GM12878 (cell line): ENCODE measurements around the gene CDSN. TPM values are rescaled to one million over a fixed set of nuclear protein-coding genes. Genes with fewer than 3 reads are reported as not detected.

ENCODE experiments used
- ATAC-seq: fragments of 200-7000 bp; cut with Tn5 transposase; 3 replicates; pipeline ENCODE4 v1.9.1; 2020; ENCODE audit warnings: mild to moderate bottlenecking, moderate library complexity
- BruUV-seq: library from RNA; stranded (reverse); fragments of 400-500 nt; replicated peaks from 2 replicates; lab custom pipeline; 2021; lab: Mats Ljungman, UMichigan
- CTCF ChIA-PET: fragments of 300-600 bp; sonication (Branson Sonifier 250); formaldehyde crosslinking; extraction: SDS; loops from one replicate; lab custom pipeline; 2021; ENCODE audit warnings: inconsistent platforms; lab: Yijun Ruan, JAX
- POLR2A ChIA-PET: fragments of 350-600 bp; formaldehyde crosslinking; extraction: SDS; loops from one replicate; lab custom pipeline; 2021; ENCODE audit warnings: inconsistent platforms; lab: Charles Lee
- RAD21 ChIA-PET: fragments of 300-600 bp; sonication (Branson Sonifier 250); formaldehyde crosslinking; loops from one replicate; lab custom pipeline; 2023; ENCODE audit warnings: antibody characterized with exemption; ENCODE audit not compliant: unreplicated experiment; lab: Charles Lee
- SMC1A ChIA-PET: fragments of 300-600 bp; sonication (Branson Sonifier 250); formaldehyde crosslinking; loops from one replicate; lab custom pipeline; 2023; ENCODE audit not compliant: unreplicated experiment, uncharacterized antibody; lab: Charles Lee
- DNase-seq: peaks from one replicate; pipeline ENCODE4 v3.0.0-alpha.2; 2011; ENCODE audit warnings: low read depth, low spot score
- FAIRE-seq: peaks from 3 replicates; lab custom pipeline; 2011; peaks lifted over from hg19 to GRCh38; lab: Jason Lieb, UNC
- H2AFZ ChIP-seq: 2 replicates; pipeline ENCODE4 v1.6.0; 2011; ENCODE audit warnings: low read depth, low read length, control low read depth; ENCODE audit not compliant: control insufficient read depth
- H3K27ac ChIP-seq: 2 replicates; pipeline ENCODE4 v1.5.1; 2011; ENCODE audit warnings: control low read depth; ENCODE audit not compliant: control insufficient read depth, insufficient read depth
- H3K27me3 ChIP-seq, 2 experiments: replicated peaks in 1 of 2; 2 replicates each; pipeline versions ENCODE4 v1.6.0 to v1.6.1; 2011; ENCODE audit warnings: low read length in 1 of 2; ENCODE audit not compliant: control insufficient read depth in 2 of 2, insufficient read depth in 2 of 2
- H3K36me3 ChIP-seq, 2 experiments: 2 replicates each; pipeline ENCODE4 v1.5.1; 2011; ENCODE audit warnings: low read length in 1 of 2; ENCODE audit not compliant: control insufficient read depth in 2 of 2, insufficient read depth in 2 of 2
- H3K4me1 ChIP-seq: 2 replicates; pipeline ENCODE4 v1.6.1; 2011; ENCODE audit warnings: mild to moderate bottlenecking, low read length, moderate library complexity, mixed read lengths; ENCODE audit not compliant: control insufficient read depth, insufficient read depth
- H3K4me2 ChIP-seq: 2 replicates; pipeline ENCODE4 v1.6.0; 2011; ENCODE audit warnings: control low read depth; ENCODE audit not compliant: control insufficient read depth, insufficient read depth
- H3K4me3 ChIP-seq: fragments of 200-600 bp; sonication (generic); 2 replicates; pipeline ENCODE4 v1.5.1; 2016
- H3K79me2 ChIP-seq: 2 replicates; pipeline ENCODE4 v1.6.0; 2011; ENCODE audit warnings: low read length; ENCODE audit not compliant: control insufficient read depth, insufficient read depth
- H3K9ac ChIP-seq: 2 replicates; pipeline ENCODE4 v1.8.0; 2011; ENCODE audit warnings: low read length, control low read depth, mixed read lengths; ENCODE audit not compliant: control insufficient read depth, insufficient read depth
- H3K9me3 ChIP-seq: replicated peaks from 3 replicates; pipeline ENCODE4 v1.5.1; 2011; ENCODE audit warnings: mild to moderate bottlenecking, low read length; ENCODE audit not compliant: control insufficient read depth, insufficient read depth
- H4K20me1 ChIP-seq: 2 replicates; pipeline ENCODE4 v1.6.0; 2011; ENCODE audit not compliant: control insufficient read depth, insufficient read depth
- ATF3 ChIP-seq: IDR thresholded peaks from 2 replicates; pipeline ENCODE4 v1.6.1; 2011; ENCODE audit warnings: low read depth, mild to moderate bottlenecking, low read length, moderate library complexity, borderline replicate concordance; ENCODE audit errors: extremely low read depth
- CHD2 ChIP-seq: IDR thresholded peaks from 2 replicates; pipeline ENCODE4 v1.6.1; 2011; ENCODE audit warnings: low read depth, low read length, improper control_type of control experiment, borderline replicate concordance
- MTA2 ChIP-seq: fragments of 450-650 bp; IDR thresholded peaks from 2 replicates; pipeline ENCODE4 v1.6.1; 2016; ENCODE audit warnings: low read depth, mild to moderate bottlenecking, moderate library complexity
- MTA3 ChIP-seq: IDR thresholded peaks from 2 replicates; pipeline ENCODE4 v1.6.1; 2012; ENCODE audit warnings: low read length, inconsistent platforms, borderline replicate concordance
- NFIC ChIP-seq: IDR thresholded peaks from 2 replicates; pipeline ENCODE4 v1.6.1; 2012; ENCODE audit warnings: low read depth, mild to moderate bottlenecking, inconsistent platforms, low read length, moderate library complexity
- PBX3 ChIP-seq: IDR thresholded peaks from 2 replicates; pipeline ENCODE4 v1.6.1; 2011; ENCODE audit warnings: mild to moderate bottlenecking, low read depth, low read length, moderate library complexity; ENCODE audit not compliant: insufficient replicate concordance
- REST ChIP-seq: IDR thresholded peaks from 2 replicates; pipeline ENCODE4 v1.6.1; 2012; ENCODE audit warnings: mild to moderate bottlenecking, low read depth, low read length
- WGBS: methylation state at CpG from one replicate; pipeline ENCODE4 v1.1.6; 2016; ENCODE audit warnings: low lambda C conversion rate; ENCODE audit not compliant: insufficient replicate concordance, insufficient coverage; ENCODE audit errors: missing lambda C conversion rate; 5-methylcytosine and 5-hydroxymethylcytosine counted together
- in situ Hi-C: fragments of 300-500 bp; cut with MboI; formaldehyde crosslinking; loops from 9 replicates; pipeline ENCODE4 v1.14.3; 2018; ENCODE audit warnings: mixed read lengths
- intact Hi-C: fragments of 100-400 bp; cut with micrococcal nuclease; formaldehyde crosslinking; loops from one replicate; pipeline ENCODE4 v1.14.2; 2022; ENCODE audit not compliant: unreplicated experiment
- polyA plus RNA-seq, 11 experiments: library from polyadenylated mRNA; depleted of rRNA in 4 of 11; unstranded in 6 of 11; stranded (reverse) in 5 of 11; fragments of >200 nt; fragmentation: Nextera tagmentation in 4 of 11; fragmentation: Illumina TruSeq in 1 of 11; extraction: Ambion mirVana in 4 of 11; extraction: Trizol in 1 of 11; gene quantifications; 1 replicate in 1 of 11; 2 replicates in 10 of 11; pipeline versions ENCODE4 v1.2.1 to v1.2.3, GENCODE V29; 2011 to 2016; ENCODE audit warnings: inconsistent platforms in 2 of 11, missing spikeins in 2 of 11, low read depth in 1 of 11
- total RNA-seq, 4 experiments: library from RNA; depleted of rRNA in 3 of 4; stranded (reverse); fragments of >200 nt in 3 of 4; fragmentation: Illumina TruSeq in 1 of 4; extraction: Trizol in 1 of 4; gene quantifications; 2 replicates each; pipeline versions ENCODE4 v1.2.1 to v1.2.3, GENCODE V29; 2013 to 2021

The CDSN gene
- total and polyA plus RNA-seq, 10 of the 15 experiments (the other 5 are each of a cell fraction or from before 2014, with no cell fraction given), result 0.01 TPM; not detected in 9

- DNase-seq (no peak), FAIRE-seq (no peak), ATAC-seq (no peak)
- ChIA-PET POLR2A (no interaction called here), CTCF (interaction anchor here (1.3 to 4.6 kb wide), 6 partner anchors 13 to 548 kb away, joined by 3 to 30 read pairs (median 5); partner anchors contain the start of gene PSORS1C1), RAD21 (interaction anchor here (0.8 to 2.5 kb wide), 2 partner anchors 13 to 625 kb away, joined by 3 to 6 read pairs; no protein-coding TSS in a partner anchor), SMC1A (interaction anchor here (0.6 to 1.4 kb wide), 4 partner anchors 10 to 625 kb away, joined by 3 read pairs; no protein-coding TSS in a partner anchor)
- no TSS peak for BruUV-seq
- no peaks in the 10 kb centered on the region for H3K9me3 ChIP-seq
- TF ChIP-seq CHD2, result no peak
- TF ChIP-seq MTA3, result no peak
- TF ChIP-seq REST, result no peak
- TF ChIP-seq MTA2, result no peak
- TF ChIP-seq NFIC, result no peak
- no peak for TF ChIP-seq PBX3
- no peak for TF ChIP-seq ATF3
- WGBS, result 64% methylated on average over 10 of the region's 12 CpGs
- no peak overlapping the region for H2AFZ ChIP-seq
- no peak overlapping the region for H3K4me3 ChIP-seq
- in situ Hi-C loops, result loop anchor here (10.0 kb wide), 1 partner anchor 628 kb away; no protein-coding TSS in a partner anchor
- no peak overlapping the region for H3K4me2 ChIP-seq
- no peak overlapping the region for H3K27ac ChIP-seq
- no peaks in the 10 kb centered on the region for H3K4me1 ChIP-seq
- H3K79me2 ChIP-seq, result no peaks in the 10 kb centered on the region
- intact Hi-C loops, result no loop called here
- no peak overlapping the region for H3K9ac ChIP-seq
- no peaks in the 10 kb centered on the region for H3K36me3 ChIP-seq
- no peaks in the 10 kb centered on the region; a peak in 1 of 4 replicates for H3K27me3 ChIP-seq
- H4K20me1 ChIP-seq, result no peaks in the 10 kb centered on the region
Measured at GRCh38 chr6:31092769-31093505, 27.3 kb downstream of the CDSN start.
